ENCODE results near the gene NKAIN2. TPM values are rescaled to one million over a fixed set of nuclear protein-coding genes. Genes with fewer than 3 reads are reported as not detected.

NKAIN2 gene
- total RNA-seq, 3 donors from 2014 or later (not counting 1 experiment from before 2014, with no cell fraction given): 0.45 TPM; not detected in 2

DNA sequence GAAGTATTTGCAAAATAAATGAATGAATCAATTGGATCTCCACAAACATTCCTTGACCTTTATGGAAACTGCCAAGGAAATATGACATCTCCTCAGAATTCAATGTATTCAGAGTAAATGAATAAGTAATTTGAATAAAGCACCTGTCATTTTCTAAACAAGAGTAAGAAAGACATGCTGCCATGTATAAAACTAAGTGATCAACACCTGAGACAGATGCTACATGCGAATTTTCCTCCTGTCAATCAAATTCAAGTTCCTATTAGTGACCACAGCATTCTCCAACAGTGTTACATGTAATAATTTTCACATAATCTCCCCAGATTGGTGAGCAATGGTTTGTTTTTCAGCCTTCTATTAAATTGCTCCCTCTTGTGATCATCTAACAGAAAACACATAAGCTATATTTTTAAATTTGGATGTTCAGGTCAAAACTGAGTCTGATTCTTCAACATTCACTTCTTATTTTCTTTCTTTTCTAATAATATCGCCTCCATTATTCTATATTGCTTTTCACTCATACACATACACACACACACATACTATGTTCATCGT, 995.4 kb downstream of the NKAIN2 start:
- WGBS (ENCODE audit: insufficient coverage): 50% methylated on average over 1 of the region's 3 CpGs
- H3K27ac Mint-ChIP-seq: no peak overlapping the region
- TF ChIP-seq, protein P1, sequence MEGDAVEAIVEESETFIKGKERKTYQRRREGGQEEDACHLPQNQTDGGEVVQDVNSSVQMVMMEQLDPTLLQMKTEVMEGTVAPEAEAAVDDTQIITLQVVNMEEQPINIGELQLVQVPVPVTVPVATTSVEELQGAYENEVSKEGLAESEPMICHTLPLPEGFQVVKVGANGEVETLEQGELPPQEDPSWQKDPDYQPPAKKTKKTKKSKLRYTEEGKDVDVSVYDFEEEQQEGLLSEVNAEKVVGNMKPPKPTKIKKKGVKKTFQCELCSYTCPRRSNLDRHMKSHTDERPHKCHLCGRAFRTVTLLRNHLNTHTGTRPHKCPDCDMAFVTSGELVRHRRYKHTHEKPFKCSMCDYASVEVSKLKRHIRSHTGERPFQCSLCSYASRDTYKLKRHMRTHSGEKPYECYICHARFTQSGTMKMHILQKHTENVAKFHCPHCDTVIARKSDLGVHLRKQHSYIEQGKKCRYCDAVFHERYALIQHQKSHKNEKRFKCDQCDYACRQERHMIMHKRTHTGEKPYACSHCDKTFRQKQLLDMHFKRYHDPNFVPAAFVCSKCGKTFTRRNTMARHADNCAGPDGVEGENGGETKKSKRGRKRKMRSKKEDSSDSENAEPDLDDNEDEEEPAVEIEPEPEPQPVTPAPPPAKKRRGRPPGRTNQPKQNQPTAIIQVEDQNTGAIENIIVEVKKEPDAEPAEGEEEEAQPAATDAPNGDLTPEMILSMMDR (IDR thresholded peaks at IDR 0.05): no peak
- H3K4me3 Mint-ChIP-seq: no peak overlapping the region
- H3K9me3 ChIP-seq (ENCODE audit: control insufficient read depth, insufficient read depth, low read length): no peaks in the 10 kb centered on the region
- H3K27me3 ChIP-seq (ENCODE audit: control insufficient read depth, insufficient read depth, low read length): no peaks in the 10 kb centered on the region
- H3K27me3 Mint-ChIP-seq (ENCODE audit: low read depth in 2 of 2): no peaks in the 10 kb centered on the region
- no peak overlapping the region for H3K27ac ChIP-seq (ENCODE audit: low read length)
- no peak overlapping the region for H3K4me3 ChIP-seq (ENCODE audit: low read length)
- no peaks in the 10 kb centered on the region for H3K9me3 Mint-ChIP-seq
- no peak for DNase-seq
- no peak for ATAC-seq
- H3K36me3 Mint-ChIP-seq: no peaks in the 10 kb centered on the region
- no peaks in the 10 kb centered on the region for H3K4me1 ChIP-seq (ENCODE audit: control insufficient read depth, insufficient read depth, low read length)
- no peaks in the 10 kb centered on the region for H3K36me3 ChIP-seq (ENCODE audit: control insufficient read depth, insufficient read depth, low read length)
- H3K4me1 Mint-ChIP-seq: no peaks in the 10 kb centered on the region
- intact Hi-C loops (cut with micrococcal nuclease): no loop called here

DNA sequence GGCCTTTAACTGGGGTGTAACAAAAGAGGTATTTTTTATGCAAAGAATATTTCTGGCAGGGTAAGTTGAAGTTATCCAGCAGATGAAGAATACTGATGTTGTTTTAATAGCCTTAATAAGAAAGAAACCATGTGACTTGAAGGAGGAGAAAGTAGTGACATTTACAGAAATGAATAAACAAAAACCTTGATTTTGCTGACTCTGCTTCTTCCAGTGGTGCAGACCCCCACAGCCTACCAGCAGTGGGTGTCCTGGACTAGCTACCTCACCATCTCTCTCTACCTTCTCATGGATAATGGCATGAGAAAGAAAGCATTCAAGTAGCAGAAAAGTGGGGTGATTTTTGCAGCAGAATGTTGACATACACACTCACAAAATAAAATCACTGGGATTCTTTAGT, 996.0 kb downstream of the NKAIN2 start:
- no peaks in the 10 kb centered on the region for H3K36me3 ChIP-seq (ENCODE audit: control insufficient read depth, insufficient read depth, low read length)
- no peaks in the 10 kb centered on the region for H3K9me3 Mint-ChIP-seq
- H3K9me3 ChIP-seq (ENCODE audit: control insufficient read depth, insufficient read depth, low read length): no peaks in the 10 kb centered on the region
- DNase-seq (no peak), ATAC-seq (no peak)
- no peaks in the 10 kb centered on the region for H3K36me3 Mint-ChIP-seq
- no peak overlapping the region for H3K27ac Mint-ChIP-seq
- TF ChIP-seq, protein P1 (IDR thresholded peaks at IDR 0.05): no peak
- no peaks in the 10 kb centered on the region for H3K4me1 Mint-ChIP-seq
- no peak overlapping the region for H3K4me3 Mint-ChIP-seq
- no peak overlapping the region for H3K27ac ChIP-seq (ENCODE audit: low read length)
- H3K4me1 ChIP-seq (ENCODE audit: control insufficient read depth, insufficient read depth, low read length): no peaks in the 10 kb centered on the region
- H3K27me3 Mint-ChIP-seq (ENCODE audit: low read depth in 2 of 2): no peaks in the 10 kb centered on the region
- H3K27me3 ChIP-seq (ENCODE audit: control insufficient read depth, insufficient read depth, low read length): no peaks in the 10 kb centered on the region
- no peak overlapping the region for H3K4me3 ChIP-seq (ENCODE audit: low read length)
- intact Hi-C loops (cut with micrococcal nuclease): no loop called here

DNA sequence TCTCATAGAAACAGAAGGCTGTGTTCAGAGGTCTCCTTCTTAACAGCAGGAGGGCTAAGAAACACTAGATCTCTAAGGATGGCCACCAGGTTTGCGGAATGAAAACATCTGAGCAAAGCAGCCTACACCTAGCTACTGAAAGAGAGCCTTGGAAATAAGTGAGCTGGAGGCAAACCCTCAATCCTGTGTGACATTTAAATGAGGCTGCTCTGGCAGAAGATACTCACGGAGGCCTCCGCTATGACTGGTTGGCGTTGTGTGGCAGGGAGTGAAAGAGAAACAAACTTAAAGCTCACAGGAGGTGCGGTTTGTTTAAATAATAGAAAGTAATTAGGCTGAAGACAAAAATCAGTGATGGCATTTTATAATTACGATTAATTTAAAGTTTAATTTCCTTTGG, 996.6 kb downstream of the NKAIN2 start:
- no peaks in the 10 kb centered on the region for H3K36me3 Mint-ChIP-seq
- intact Hi-C loops (cut with micrococcal nuclease): no loop called here

DNA sequence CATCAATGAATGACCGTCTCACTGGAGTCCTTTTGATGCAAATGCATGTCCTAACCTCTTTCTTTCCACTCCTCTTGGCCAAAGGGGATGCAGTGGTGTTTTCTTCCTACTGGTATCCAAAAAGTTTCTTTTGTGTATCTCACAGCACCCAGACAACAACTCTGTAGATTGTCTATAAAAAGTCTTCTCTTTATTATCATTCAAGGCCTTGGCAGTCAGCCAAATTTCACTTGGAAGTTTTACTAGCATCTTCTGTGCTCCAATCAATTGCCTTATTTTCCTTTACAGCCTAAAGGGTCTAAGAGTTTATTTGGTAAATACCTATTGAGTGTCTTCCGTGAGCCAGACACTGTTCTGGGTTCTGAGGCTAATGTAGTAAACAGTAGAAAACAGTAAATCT, 1008.4 kb downstream of the NKAIN2 start:
- no peaks in the 10 kb centered on the region for H3K4me1 Mint-ChIP-seq
- Histone ChIP-seq H3K27ac (ENCODE audit: low read length) (no peak overlapping the region), H3K4me1 (ENCODE audit: control insufficient read depth, insufficient read depth, low read length) (no peaks in the 10 kb centered on the region), H3K9me3 (ENCODE audit: control insufficient read depth, insufficient read depth, low read length) (no peaks in the 10 kb centered on the region), H3K4me3 (ENCODE audit: low read length) (no peak overlapping the region), H3K36me3 (ENCODE audit: control insufficient read depth, insufficient read depth, low read length) (no peaks in the 10 kb centered on the region), H3K27me3 (ENCODE audit: control insufficient read depth, insufficient read depth, low read length) (no peaks in the 10 kb centered on the region)
- no peaks in the 10 kb centered on the region for H3K27me3 Mint-ChIP-seq (ENCODE audit: low read depth in 2 of 2)
- H3K36me3 Mint-ChIP-seq: no peaks in the 10 kb centered on the region
- no peak for DNase-seq
- 100% methylated on average over 2 of the region's 2 CpGs for WGBS (ENCODE audit: insufficient coverage)
- TF ChIP-seq, protein P1 (IDR thresholded peaks at IDR 0.05): no peak
- H3K27ac Mint-ChIP-seq: no peak overlapping the region
- no peak for ATAC-seq
- H3K4me3 Mint-ChIP-seq: no peak overlapping the region
- intact Hi-C loops (cut with micrococcal nuclease): no loop called here
- no peaks in the 10 kb centered on the region for H3K9me3 Mint-ChIP-seq

More for the DNA sequence above, 996.6 kb downstream of the NKAIN2 start:
- Histone ChIP-seq H3K36me3 (ENCODE audit: control insufficient read depth, insufficient read depth, low read length) (no peaks in the 10 kb centered on the region), H3K27me3 (ENCODE audit: control insufficient read depth, insufficient read depth, low read length) (no peaks in the 10 kb centered on the region), H3K4me1 (ENCODE audit: control insufficient read depth, insufficient read depth, low read length) (no peaks in the 10 kb centered on the region), H3K9me3 (ENCODE audit: control insufficient read depth, insufficient read depth, low read length) (no peaks in the 10 kb centered on the region), H3K4me3 (ENCODE audit: low read length) (no peak overlapping the region), H3K27ac (ENCODE audit: low read length) (no peak overlapping the region)
- no peak for ATAC-seq
- 91% methylated on average over 6 of the region's 6 CpGs for WGBS (ENCODE audit: insufficient coverage)
- TF ChIP-seq, protein P1 (IDR thresholded peaks at IDR 0.05): no peak
- Mint-ChIP-seq H3K27me3 (ENCODE audit: low read depth in 2 of 2) (no peaks in the 10 kb centered on the region), H3K4me3 (no peak overlapping the region), H3K4me1 (no peaks in the 10 kb centered on the region), H3K27ac (no peak overlapping the region), H3K9me3 (no peaks in the 10 kb centered on the region)
- DNase-seq: no peak
